Activated CD4-positive, alpha-beta T cell treated with anti-CD3 and anti-CD28 coated beads for 24 hours (primary cell): ENCODE data around the gene PYHIN1.
"Not testable (repeated sequence)": the region's sequence is repeated elsewhere in the genome, so short reads cannot be mapped to it uniquely, and the experiment has no call there.

Source experiments
- DNase-seq, 2 donors: peaks; one replicate each; pipeline ENCODE4 v3.0.0-alpha.2; 2020; ENCODE audit warnings: low read depth in 2 of 2

PYHIN1 gene

DNA sequence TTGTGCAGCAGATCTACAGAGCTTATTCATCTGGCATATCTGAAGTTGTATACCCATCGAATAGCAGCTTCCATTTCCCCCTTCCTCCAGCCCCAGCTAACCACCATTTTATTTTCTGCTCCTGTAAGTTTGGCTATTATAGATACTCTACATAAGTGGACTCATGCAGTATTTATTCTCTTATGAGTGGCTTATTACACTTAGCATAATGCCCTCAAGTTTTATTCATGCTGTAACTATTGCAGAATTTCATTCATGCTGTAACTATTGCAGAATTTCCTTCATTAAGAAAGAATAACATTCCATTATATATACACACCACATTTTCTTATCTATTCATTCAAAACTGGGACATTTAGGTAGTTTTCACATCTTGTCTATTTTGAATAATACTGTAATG lies 47.9 kb downstream of the PYHIN1 start:
- no peak for DNase-seq

DNA sequence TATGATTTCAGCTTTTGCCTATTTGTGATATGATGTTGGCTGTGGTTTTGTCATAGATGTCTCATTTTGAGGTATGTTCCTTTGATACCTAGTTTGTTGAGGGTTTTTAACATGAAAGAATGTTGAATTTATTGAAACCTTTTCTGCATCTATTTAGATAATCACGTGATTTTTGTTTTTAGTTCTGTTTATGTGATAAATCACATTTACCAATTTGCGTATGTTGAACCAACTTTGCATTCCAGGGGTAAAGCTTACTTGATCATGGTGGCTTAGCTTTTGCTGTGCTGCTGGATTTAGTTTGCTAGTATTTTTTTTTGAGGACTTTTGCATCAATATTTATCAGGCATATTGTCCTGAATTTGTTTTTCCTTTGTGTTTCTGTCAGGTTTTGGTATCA lies 51.9 kb downstream of the PYHIN1 start:
- no peak for DNase-seq

DNA sequence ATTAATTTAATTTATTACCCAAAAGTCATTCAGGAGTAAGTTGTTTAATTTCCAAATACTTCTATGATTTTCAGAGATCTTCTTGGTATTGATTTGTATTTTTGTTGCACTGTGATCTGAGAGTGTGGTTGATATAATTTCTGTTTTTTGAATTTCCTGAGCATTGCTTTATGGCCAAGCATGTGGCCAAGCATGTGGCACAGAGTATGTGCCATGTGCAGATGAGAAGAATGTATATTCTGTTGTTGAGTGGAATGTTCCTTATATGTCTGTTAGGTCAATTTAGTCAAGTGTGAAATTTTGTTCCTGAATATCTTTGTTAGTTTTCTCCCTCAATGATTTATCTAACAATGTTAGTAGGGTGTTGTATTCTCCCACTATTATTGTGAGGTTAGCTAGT lies 53.0 kb downstream of the PYHIN1 start:
- DNase-seq = no peak

DNA sequence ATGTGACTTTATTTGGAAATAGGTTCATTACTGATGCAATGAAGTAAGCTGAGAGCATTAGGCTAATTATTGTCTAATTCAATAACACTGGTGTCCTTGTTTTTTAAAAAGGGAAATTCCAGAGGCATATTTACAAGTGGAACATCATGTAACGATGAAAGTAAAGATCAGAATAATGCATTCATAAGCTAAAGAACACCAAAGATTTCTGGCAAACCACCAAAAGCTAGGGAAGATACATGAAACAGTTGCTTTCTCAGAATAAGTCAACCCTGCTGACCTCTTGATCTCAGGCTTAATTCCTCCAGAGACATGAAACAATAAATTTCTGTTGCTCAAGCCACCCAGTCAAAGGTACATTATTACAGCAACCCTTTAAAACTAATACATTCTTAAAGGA lies 58.1 kb downstream of the PYHIN1 start:
- no peak for DNase-seq

DNA sequence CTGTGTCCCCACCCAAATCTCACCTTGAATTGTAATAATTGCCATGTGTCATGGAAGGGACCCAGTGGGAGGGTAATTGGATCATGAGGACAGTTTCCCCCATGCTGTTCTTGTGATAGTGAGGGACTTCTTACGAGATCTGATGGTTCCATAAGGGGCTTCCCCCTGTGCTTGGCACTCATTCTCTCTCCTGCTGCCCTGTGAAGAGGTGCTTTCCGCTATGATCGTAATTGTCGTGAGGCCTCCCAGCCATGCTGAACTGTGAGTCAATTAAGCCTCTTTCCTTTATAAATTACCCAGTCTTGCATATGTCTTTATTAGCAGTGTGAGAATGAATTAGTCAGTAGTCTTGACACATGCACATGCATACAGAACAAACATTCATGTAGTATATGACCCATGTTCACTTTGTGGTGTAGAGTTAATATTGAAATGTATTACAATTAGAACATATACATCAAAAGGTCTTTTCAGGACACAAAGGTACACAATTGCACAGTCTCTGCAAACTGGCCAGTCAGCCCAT lies 61.5 kb downstream of the PYHIN1 start:
- no peak for DNase-seq

DNA sequence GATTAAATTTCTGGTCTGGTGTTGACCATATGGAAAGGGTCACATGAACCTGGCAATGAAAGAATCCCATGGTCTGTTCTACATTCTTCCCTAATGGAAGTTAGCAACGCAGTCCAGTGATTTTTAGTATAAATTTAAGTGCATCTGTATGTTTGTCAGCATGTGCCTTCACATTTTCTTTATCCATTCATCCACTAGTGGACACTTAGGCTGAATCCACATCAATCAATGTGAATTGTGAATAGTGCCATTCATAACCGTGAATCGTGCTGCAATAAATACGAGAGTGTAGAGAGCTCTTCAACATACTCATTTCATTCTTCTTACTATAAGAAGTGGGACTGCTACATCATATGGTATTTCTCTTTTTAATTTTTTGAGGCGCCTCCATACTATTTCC lies 65.6 kb downstream of the PYHIN1 start:
- no peak for DNase-seq

DNA sequence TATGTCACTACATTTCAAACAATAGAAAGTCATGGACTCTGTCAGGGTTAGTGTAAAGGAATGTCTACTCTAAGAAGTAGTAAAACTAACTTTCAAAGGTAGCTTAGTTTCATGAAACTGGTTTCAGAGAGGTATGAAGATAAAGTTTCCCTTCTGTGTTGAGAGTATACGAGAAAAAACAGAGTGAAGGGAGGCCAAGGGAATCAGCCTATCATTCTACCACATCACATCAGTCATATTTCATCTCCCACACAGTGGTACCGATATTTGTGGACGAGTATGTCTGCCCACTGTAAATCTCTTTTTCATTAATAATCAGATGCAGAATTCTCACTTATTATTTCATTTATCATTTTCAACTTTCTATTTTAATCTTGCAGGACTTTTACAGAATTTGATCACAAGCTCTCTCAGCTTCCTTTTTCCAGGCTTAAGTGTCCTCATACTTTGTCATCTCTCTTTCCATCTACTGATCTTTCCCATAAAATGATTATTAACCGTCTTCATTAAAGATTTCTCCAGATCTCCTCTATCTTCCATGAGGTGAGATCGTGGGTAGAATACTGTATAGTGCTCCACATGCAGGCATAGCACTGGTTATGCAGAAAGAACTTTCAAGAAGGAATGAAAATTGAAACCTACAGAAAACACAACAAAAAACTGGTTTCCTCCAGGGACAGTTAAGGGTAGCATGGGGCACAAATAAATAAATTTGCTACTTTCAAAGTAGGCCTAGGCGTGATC lies 66.9 kb downstream of the PYHIN1 start:
- DNase-seq = no peak

DNA sequence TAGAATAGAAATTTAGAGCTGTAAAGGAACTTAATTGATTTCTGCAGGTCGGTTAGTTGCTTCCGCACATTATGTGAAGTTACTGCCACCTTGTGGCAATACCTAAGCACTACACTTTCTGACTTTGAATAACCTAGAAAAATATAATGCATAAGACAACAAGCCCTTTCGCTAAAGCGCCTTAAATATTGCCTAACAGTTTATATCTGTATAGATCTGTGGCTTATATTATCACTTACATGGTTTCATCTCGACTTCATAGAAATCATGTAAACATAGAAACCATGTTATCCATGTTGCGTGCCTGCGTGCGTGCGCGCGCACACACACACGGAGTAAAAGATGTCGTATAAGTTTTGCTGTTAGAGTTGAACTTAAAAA lies 67.4 kb downstream of the PYHIN1 start:
- DNase-seq = no peak

DNA sequence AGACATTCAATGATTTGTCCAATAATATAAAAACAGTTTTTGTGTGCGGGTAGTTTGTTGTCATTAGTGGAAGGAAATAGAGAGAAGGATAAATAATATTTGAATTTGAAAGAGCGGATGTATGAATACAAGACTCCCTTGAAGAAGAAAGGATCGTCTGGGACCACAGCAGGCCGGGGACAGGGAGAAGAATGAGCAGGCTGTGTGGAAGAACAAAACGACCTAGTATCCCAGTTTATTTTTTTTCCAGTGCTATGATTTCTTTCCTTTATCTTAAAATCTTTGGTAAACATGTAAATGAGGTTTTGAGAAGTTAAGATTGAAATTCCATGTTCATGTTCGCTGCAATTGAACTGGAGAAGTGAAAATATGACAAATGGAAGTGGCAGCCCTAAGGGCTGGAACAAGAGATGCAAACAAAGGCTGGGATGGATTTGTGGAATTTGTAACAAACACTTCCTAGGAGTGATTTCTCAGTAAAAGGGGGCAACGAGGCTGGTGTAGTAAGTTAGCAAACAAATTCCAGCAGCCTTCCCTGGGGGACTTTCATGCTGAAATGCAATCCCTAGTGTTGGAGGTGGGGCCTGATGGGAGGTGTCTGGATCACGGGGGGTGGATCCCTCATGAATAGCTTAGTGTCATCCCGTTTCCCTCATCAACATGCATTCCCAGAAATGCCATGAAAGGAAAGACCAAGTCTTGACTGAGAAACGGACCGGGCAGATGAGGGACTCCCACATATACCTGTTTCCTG lies 68.1 kb downstream of the PYHIN1 start:
- DNase-seq = no peak

DNA sequence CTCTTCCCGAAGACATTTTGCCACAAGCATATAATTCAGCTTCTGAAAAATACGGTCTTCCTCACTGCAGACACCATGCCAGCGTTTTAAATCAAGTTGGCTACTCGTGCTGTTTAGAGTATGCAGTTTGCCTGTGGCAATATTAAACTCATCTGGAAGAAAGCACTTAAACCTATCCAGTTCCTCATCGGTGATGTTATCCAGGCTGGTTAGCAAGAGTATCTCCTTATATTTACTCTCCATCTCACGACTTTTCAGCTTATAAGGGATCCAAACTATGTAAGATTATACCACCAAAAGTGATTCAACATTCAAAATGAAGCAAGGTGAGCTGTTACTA lies 68.7 kb downstream of the PYHIN1 start:
- DNase-seq = no peak

DNA sequence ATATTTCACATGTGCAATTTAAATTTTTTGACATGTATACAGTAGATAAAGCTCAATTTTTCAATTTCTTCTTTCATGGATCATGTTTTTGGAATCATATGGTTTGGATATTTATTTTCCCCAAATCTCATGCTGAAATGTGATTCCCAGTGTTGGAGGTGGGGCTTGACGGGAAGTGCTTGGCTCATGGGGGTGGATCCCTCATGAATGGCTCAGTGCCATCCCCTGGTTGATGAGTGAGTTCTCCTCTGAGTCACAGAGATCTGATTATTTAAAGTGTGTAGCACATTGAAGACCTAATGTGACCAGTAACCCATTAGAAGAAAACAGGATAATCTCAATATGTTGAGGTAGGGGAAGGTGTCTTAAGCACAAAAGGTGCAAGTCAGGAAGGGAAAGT lies 69.3 kb downstream of the PYHIN1 start:
- no peak for DNase-seq

DNA sequence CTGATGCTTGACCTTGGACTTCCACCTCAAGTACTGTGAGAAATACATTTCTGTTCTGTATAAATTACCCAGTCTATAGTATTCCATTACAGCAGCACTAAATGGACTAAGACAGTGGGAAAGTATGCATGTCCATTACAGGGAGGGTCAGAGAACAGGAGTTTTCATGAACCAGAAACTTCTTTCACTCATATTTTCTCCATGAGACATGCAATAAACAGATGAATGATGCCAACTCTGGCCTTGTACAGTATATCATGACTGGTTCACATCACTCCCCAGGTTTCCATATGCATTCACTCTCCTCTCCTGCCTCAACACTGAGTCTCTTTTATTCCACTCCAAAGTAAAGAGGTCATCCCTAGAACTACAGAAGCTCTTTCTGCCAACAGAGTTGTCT lies 73.8 kb downstream of the PYHIN1 start:
- DNase-seq = no peak

DNA sequence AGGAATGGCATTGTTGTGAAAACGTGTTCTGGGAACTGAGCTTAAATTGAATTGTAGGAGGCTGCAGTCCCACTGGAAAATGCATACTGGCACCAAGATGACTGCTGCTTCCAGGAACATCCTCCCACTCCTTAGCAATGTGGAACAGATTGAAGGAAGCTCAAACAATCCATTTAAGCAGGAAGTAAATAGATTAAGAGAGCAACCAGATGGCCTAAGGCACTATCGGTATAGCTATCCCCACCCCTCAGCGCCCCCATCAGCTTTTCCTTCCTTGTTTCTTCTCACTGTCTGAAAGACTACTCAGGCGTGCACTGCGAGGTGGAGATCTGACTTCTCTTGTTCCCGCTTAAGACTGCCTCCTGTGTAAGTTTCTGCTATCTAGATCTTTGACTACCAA lies 74.3 kb downstream of the PYHIN1 start:
- DNase-seq = no peak

DNA sequence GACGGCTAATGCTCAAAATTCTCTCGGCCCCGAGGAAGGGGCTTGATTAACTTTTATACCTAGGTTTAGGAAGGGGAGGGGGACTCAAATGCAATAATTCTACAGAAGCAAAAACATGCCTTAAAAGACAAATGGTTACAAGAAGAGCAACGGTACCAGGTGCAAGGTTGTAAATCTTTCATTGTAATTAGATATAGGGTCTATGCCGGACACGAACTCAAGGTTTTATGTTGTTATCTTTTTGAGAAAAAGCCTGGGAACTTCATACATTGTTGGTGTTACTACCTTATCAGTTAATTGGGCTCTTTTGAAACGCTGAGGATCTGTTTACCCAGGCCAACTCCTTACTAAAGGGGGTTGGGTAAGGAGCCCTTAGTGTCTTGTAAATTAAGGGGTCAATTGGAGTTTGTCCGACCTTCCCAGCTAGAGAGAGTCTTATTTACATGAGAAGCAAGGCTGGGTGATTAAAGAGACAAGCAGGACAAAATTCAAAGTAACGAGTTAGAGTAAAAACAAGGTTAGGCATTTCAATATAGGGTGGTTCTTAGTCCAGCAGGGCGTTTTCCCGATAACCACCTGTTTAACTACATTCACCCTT lies 75.0 kb downstream of the PYHIN1 start:
- DNase-seq = not testable (repeated sequence)

DNA sequence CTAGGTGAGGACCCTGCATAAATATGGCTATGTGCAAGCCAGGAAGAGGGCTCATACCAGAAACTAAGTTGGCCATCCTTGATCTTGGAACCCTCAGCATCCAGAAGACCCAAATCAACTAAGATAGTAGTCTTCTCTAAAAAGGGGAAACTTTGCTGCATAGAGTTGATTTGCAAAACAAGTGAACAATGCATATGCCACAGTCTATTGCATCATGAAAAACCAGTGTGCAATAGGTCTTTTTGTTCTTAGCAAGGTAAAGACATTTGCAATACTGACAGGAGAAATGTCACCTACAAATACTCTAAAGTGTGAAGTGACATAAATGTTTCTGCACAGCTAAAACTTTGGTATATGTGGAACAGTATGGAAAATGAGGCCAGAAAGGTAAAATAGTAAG lies 76.4 kb downstream of the PYHIN1 start:
- no peak for DNase-seq

DNA sequence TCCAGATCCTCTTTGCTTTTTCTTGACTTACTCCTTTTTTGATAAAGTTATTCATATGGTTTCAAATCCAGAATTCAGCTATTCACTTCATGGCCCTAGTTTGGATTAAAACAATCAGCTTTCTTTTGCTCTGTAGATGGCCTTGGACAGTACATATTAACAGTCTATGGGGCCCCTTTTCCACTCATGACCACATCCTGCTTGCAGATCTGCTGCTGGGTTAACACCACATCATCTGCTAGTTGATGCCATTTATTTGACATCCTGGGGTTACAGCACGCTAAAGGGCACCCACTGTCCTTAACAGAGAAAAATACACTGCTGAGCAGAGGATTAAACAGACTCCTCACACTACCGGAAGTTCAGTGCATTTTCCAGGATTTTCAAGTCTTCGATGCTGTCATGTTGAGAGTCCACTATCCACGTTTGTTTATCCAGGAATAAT lies 77.4 kb downstream of the PYHIN1 start:
- no peak for DNase-seq

DNA sequence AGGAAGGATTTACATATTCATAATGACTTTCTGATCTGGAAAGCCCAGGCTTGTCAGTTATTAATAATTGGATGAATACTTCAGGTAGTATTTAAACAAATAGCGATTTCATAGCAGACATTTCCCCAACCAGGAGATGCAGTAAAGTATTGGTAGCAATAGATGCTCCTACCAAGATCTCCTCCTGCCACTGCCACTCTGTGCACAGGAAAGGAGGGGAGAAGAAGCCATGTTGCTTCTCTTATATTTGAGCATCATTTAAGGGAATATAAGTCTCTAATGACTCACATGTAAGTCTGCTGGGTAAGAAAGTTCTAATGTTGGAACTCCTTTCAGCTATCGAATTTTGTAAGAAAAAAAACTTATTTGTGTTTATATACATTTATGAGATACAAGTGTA lies 77.9 kb downstream of the PYHIN1 start:
- DNase-seq = no peak

DNA sequence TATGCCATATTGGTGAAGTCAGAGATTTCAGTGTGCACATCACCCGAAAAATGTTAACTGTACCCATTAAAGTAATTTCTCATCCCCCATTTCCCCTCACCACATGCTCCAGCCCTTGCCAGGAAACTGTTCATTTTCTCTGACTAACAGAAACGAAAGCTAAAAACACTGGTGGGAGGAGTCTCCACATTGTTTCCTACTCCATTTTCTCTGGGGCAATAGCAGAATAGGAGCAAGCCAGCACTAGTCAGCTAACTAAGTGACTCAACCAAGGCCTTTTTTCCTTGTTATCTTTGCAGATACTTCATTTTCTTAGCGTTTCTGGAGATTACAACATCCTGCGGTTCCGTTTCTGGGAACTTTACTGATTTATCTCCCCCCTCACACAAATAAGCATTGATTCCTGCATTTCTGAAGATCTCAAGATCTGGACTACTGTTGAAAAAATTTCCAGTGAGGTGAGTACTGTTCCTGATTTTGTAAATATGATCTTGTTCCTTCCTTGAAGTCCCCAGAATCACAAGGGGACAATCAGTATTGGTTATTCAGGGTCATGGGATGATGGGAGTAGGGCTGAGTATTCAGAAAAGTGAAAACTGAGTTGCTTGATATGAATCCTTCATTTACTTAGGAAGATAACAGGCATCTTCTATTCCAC lies 78.5 kb downstream of the PYHIN1 start, which contains the start of gene IFI16:
Gene IFI16, plus strand, starts transcription at position 204 of the 658 bp plus-strand sequence. CDS start 4,774 bp downstream, outside the sequence.
- peak in 1 of 2 donors; percentile 64 for DNase-seq

DNA sequence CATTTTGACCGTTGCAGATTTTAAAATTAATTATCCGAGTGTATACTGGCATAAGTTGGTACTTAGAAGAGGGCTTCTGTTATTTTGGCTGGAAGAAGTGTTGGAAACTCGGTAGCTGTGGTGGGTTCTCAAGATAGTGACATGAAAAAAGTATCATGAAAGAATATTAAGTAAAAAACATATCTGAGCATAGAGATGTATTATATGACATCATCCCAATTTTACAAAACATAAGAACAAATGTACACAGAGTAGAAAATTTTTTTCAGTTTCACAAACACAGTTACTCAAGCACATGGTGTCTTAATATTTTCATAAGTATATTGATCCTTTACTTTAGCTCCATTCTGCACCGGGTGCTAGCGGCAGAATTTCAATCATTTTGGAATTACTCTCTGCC lies 79.0 kb downstream of the PYHIN1 start:
- DNase-seq = no peak

DNA sequence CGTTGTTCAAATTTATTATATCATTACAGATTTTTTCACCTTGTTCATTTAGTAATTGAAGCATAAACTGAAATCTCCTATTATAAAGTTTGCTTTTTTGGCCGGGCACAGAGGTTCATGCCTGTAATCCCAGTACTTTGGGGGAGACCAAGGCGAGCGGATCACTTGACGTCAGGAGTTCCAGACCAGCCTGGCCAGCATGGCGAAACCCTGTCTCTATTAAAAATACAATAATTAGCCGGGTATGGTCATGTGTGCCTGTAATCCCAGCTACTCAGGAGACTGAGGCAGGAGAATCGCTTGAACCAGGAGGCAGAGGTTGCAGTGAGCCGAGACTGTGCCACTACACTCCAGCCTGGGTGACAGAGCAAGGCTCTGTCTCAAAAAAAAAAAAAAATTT lies 79.6 kb downstream of the PYHIN1 start:
- DNase-seq = not testable (repeated sequence)

DNA sequence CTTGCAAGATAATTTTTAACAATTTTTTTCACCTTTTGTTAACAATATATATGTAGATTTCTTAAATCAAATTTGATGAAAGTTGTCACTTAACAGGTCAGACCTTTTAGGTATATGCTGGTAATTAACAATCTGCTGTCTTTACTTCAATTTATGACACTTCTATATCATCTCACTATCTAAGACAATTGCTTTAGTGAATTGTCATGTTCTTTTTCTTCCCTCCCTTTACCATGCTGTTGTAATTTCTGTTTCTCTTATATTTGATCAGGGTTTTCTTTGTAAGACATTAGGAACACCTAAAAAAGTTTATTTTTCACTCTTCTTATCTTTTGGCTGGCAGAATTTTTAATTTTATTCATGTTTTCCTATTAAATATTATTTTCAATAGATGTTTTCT lies 80.4 kb downstream of the PYHIN1 start:
- no peak for DNase-seq

DNA sequence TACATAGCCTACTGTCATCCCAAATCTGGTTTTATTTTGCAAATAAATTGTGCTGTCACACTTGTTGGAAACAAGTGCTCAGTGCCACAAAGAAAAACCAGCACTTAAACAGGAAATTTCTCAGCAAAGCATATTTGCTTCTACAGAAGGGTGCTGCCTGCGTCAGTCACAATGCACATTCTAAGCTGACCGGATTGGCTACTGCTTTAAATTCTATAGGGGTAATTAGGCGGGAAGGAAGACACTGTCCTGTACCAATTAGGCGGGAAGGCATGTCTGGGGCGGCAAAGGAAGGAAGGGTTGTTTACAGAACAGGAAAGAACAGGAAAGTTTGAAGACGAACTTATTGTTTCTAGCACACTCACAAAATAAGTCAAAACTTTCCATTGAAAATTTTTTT lies 81.1 kb downstream of the PYHIN1 start:
- DNase-seq = peak in 1 of 2 donors; percentile 35
